Measurements from ENCODE around the gene AGFG2. TPM values are rescaled to one million over a fixed set of nuclear protein-coding genes. Genes with fewer than 3 reads are reported as not detected.
"Not testable (repeated sequence)": the region's sequence is repeated elsewhere in the genome, so short reads cannot be mapped to it uniquely, and the experiment has no call there.

The AGFG2 gene
- total RNA-seq, 1 experiment from 2014 or later: 11.2 TPM

GRCh38 chr7:100536695-100537094, 2.3 kb upstream of the AGFG2 start:
- H2AK5ac ChIP-seq (ENCODE audit: insufficient read length, low read length); H3K9ac ChIP-seq (ENCODE audit: extremely low read depth, insufficient read length, low read length); H4K91ac ChIP-seq (ENCODE audit: insufficient read length, low read depth, low read length); H3K27ac ChIP-seq (ENCODE audit: insufficient read length, low read depth, low read length); H3K79me2 ChIP-seq (ENCODE audit: insufficient read depth, low read length); H3K9me3 ChIP-seq (ENCODE audit: control insufficient read depth, low read depth, low read length); H3K23ac ChIP-seq (ENCODE audit: insufficient read length, low read depth, low read length); H3K9me3 Mint-ChIP-seq; H3K27me3 ChIP-seq (ENCODE audit: insufficient read depth, low read length); H4K20me1 ChIP-seq (ENCODE audit: control insufficient read depth, insufficient read depth, insufficient read length); H3K4me1 ChIP-seq (ENCODE audit: insufficient read depth, low read length); H3K79me1 ChIP-seq (ENCODE audit: insufficient read depth, low read depth, low read length, poor library complexity, severe bottlenecking); H3K14ac ChIP-seq (ENCODE audit: insufficient read depth, low read length); H4K5ac ChIP-seq (ENCODE audit: insufficient read length, low read depth, low read length); H2AFZ ChIP-seq (ENCODE audit: low read length); H3K27ac Mint-ChIP-seq; H3K36me3 Mint-ChIP-seq (ENCODE audit: insufficient read depth in 1 of 3, low read depth in 3 of 3); H2BK120ac ChIP-seq (ENCODE audit: low read depth, low read length, poor library complexity, severe bottlenecking); H2BK5ac ChIP-seq (ENCODE audit: insufficient read length, low read length); DNase-seq; H3K4ac ChIP-seq (ENCODE audit: low read depth, low read length); H3K4me2 ChIP-seq (ENCODE audit: insufficient read depth, insufficient read length, low read length); H4K8ac ChIP-seq (replicated peaks; ENCODE audit: insufficient read length, low read depth, low read length); H2BK12ac ChIP-seq (ENCODE audit: insufficient read length, low read depth, low read length); H3K56ac ChIP-seq (ENCODE audit: insufficient read length, low read depth, low read length); H2BK15ac ChIP-seq (ENCODE audit: low read depth, low read length); H3T11ph ChIP-seq (ENCODE audit: low read length); H3K4me3 Mint-ChIP-seq; H2BK20ac ChIP-seq (ENCODE audit: low read depth, low read length, poor library complexity, severe bottlenecking); H3K18ac ChIP-seq (ENCODE audit: insufficient read length, low read depth, low read length): not testable (repeated sequence)
- Mint-ChIP-seq H3K4me1 (peaks cover 22 to 24% of the 10 kb centered on the region in 2 experiments), H3K27me3 (ENCODE audit: low read depth) (peaks cover 28% of the 10 kb centered on the region)
- no CpG with 5 or more reads among the region's 2 CpGs for WGBS (ENCODE audit: extremely low coverage, insufficient read length, low lambda C conversion rate)
- peaks cover 11% of the 10 kb centered on the region for H3K23me2 ChIP-seq (ENCODE audit: insufficient read length, low read depth, low read length, poor library complexity, severe bottlenecking)
